HL-60 (cell line): Measurements from ENCODE around the gene XAF1.

Experiments
- DNase-seq, 2 experiments: peaks; one replicate each; pipeline ENCODE4 v3.0.0-alpha.2; 2010 to 2020; ENCODE audit warnings: low read depth in 1 of 2, low spot score in 1 of 2
- H3K27ac ChIP-seq: fragments of 250-450 bp; sonication (Bioruptor Pico); replicated peaks from 2 replicates; pipeline ENCODE4 v1.5.1; 2020; ENCODE audit warnings: mild to moderate bottlenecking, moderate library complexity
- H3K27me3 ChIP-seq: fragments of 250-450 bp; sonication (Bioruptor Pico); 2 replicates; pipeline ENCODE4 v1.5.1; 2021; ENCODE audit warnings: mild to moderate bottlenecking, moderate library complexity; ENCODE audit not compliant: insufficient read depth, poor library complexity, severe bottlenecking
- H3K4me3 ChIP-seq: replicated peaks from 2 replicates; pipeline ENCODE4 v1.5.1; 2011; ENCODE audit warnings: mild to moderate bottlenecking, control low read depth, low read length; ENCODE audit not compliant: insufficient read depth
- GABPA ChIP-seq: IDR thresholded peaks from 2 replicates; pipeline ENCODE4 v1.6.1; 2012; ENCODE audit warnings: low read depth
- POLR2AphosphoS5 ChIP-seq: IDR thresholded peaks from 2 replicates; pipeline ENCODE4 v1.6.1; 2012; ENCODE audit warnings: low read depth
- SPI1 ChIP-seq: IDR thresholded peaks from 2 replicates; pipeline ENCODE4 v1.6.1; 2012; ENCODE audit warnings: low read depth, mild to moderate bottlenecking, borderline replicate concordance
- TF ChIP-seq, protein P1 (sequence below): IDR thresholded peaks from one replicate; pipeline ENCODE4 v1.5.1; 2011; ENCODE audit warnings: low read length, control low read depth, inconsistent platforms; ENCODE audit not compliant: insufficient read depth
- TF ChIP-seq, protein P2 (sequence below): IDR thresholded peaks from 2 replicates; pipeline ENCODE4 v1.6.1; 2012; ENCODE audit warnings: low read depth; ENCODE audit not compliant: insufficient replicate concordance

The XAF1 gene

DNA sequence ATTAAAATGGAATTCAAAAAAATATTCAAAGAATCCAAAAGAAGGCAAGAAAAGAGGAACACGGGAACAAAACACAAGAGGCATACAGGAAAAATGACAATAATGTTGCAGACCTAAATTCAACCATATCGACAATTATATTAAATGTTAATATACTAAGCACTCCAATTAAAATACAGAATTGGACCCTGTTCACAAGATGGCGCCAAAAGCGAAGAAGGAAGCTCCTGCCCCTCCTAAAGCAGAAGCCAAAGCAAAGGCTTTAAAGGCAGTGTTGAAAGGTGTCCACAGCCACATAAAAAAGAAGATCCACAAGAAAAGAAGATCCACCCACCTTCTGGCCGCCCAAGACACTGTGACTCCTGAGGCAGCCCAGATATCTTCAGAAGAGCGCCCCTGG is 6.3 kb upstream of the XAF1 start:
- TF ChIP-seq, protein P1, sequence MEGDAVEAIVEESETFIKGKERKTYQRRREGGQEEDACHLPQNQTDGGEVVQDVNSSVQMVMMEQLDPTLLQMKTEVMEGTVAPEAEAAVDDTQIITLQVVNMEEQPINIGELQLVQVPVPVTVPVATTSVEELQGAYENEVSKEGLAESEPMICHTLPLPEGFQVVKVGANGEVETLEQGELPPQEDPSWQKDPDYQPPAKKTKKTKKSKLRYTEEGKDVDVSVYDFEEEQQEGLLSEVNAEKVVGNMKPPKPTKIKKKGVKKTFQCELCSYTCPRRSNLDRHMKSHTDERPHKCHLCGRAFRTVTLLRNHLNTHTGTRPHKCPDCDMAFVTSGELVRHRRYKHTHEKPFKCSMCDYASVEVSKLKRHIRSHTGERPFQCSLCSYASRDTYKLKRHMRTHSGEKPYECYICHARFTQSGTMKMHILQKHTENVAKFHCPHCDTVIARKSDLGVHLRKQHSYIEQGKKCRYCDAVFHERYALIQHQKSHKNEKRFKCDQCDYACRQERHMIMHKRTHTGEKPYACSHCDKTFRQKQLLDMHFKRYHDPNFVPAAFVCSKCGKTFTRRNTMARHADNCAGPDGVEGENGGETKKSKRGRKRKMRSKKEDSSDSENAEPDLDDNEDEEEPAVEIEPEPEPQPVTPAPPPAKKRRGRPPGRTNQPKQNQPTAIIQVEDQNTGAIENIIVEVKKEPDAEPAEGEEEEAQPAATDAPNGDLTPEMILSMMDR = no peak
- TF ChIP-seq, protein P2, sequence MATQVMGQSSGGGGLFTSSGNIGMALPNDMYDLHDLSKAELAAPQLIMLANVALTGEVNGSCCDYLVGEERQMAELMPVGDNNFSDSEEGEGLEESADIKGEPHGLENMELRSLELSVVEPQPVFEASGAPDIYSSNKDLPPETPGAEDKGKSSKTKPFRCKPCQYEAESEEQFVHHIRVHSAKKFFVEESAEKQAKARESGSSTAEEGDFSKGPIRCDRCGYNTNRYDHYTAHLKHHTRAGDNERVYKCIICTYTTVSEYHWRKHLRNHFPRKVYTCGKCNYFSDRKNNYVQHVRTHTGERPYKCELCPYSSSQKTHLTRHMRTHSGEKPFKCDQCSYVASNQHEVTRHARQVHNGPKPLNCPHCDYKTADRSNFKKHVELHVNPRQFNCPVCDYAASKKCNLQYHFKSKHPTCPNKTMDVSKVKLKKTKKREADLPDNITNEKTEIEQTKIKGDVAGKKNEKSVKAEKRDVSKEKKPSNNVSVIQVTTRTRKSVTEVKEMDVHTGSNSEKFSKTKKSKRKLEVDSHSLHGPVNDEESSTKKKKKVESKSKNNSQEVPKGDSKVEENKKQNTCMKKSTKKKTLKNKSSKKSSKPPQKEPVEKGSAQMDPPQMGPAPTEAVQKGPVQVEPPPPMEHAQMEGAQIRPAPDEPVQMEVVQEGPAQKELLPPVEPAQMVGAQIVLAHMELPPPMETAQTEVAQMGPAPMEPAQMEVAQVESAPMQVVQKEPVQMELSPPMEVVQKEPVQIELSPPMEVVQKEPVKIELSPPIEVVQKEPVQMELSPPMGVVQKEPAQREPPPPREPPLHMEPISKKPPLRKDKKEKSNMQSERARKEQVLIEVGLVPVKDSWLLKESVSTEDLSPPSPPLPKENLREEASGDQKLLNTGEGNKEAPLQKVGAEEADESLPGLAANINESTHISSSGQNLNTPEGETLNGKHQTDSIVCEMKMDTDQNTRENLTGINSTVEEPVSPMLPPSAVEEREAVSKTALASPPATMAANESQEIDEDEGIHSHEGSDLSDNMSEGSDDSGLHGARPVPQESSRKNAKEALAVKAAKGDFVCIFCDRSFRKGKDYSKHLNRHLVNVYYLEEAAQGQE = no peak
- TF ChIP-seq SPI1 = no peak
- TF ChIP-seq GABPA = no peak
- no peak for TF ChIP-seq POLR2AphosphoS5
- peak in 1 of 2 experiments; percentile 9 for DNase-seq

DNA sequence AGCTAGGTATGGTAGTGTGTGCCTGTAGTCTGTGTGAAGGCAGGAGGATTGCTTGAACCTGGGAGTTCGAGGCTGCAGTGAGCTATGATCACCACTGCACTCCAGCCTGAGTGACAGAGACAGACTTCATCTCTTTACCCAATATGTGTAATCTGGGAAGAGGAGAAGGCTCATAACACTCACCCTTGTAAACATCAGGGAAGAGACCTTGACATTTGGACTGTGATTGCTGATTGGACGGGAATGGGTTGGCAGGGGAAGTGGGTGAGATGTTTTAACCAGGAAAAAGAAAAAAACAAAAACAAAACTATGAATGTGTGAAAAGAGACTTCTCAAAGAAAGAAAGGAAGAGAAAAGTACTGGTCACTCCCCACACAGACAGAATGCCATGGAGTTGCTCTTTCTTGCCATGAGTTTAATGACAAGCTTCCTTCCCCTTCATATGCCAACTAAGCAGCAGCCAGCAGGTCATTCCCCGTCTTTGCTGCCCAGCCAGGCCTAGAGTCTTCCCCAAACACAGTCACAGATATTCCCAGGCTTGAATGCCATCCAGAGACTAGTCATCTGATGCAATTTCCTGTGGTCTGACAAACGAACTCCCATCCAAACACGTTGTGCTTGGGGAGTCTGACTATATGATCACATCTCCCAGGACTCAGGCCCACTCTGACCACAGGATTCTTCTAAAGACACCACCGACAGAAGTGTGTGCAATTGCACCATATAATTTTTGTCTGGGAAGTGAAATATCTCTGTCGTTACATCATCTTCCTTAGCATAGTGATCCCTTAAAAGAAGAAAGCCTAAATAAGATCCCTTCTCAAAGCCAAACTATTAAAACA is 3.6 kb upstream of the XAF1 start:
- H3K27me3 ChIP-seq = no peaks in the 10 kb centered on the region
- TF ChIP-seq, protein P2 = no peak
- TF ChIP-seq GABPA (no peak), POLR2AphosphoS5 (no peak; the same call in 1 of the 2 replicates), SPI1 (no peak)
- TF ChIP-seq, protein P1 = no peak
- H3K4me3 ChIP-seq = no peak overlapping the region
- peak overlapping the region; percentile 47 for H3K27ac ChIP-seq
- DNase-seq = peak; percentile 54 to 91

More for the DNA sequence above, 6.3 kb upstream of the XAF1 start:
- H3K27me3 ChIP-seq = no peaks in the 10 kb centered on the region
- no peak overlapping the region for H3K27ac ChIP-seq
- H3K4me3 ChIP-seq = no peak overlapping the region

- peak; percentile 17 to 43 for DNase-seq
- no peaks in the 10 kb centered on the region for H3K27me3 ChIP-seq
- no peak for TF ChIP-seq SPI1
- TF ChIP-seq, protein P1 = no peak
- TF ChIP-seq GABPA = no peak
- TF ChIP-seq POLR2AphosphoS5 = no peak
- TF ChIP-seq, protein P2 = no peak
- peak overlapping the region; percentile 47 for H3K27ac ChIP-seq
- H3K4me3 ChIP-seq = no peak overlapping the region
Measured at GRCh38 chr17:6753006-6753445, 2.8 kb upstream of the XAF1 start.
